ENCODE results near the gene ULBP3. TPM values are rescaled to one million over a fixed set of nuclear protein-coding genes. Genes with fewer than 3 reads are reported as not detected.

ULBP3 gene
- total and polyA plus RNA-seq, 2 donors (not counting 1 experiment from before 2014, with no cell fraction given), result 0.10 to 0.69 TPM

- no peak overlapping the region for H3K9ac ChIP-seq (ENCODE audit: low read length)
- H3K79me2 ChIP-seq (ENCODE audit: control insufficient read depth, insufficient read depth, low read length), result no peaks in the 10 kb centered on the region
- no peaks in the 10 kb centered on the region for H3K9me3 Mint-ChIP-seq (ENCODE audit: insufficient read depth)
- no peak overlapping the region for H3K4me3 ChIP-seq (ENCODE audit: control extremely low read depth in 1 of 5, extremely low read depth in 1 of 5, insufficient read depth in 1 of 5, low read depth in 2 of 5, low read length in 4 of 5)
- H4K20me1 ChIP-seq (ENCODE audit: control insufficient read depth, insufficient read depth, low read length, poor library complexity, severe bottlenecking), result no peaks in the 10 kb centered on the region
- peaks cover 0 to 41% (median 28%) of the 10 kb centered on the region in 4 experiments for H3K27me3 ChIP-seq (replicated peaks in 1 of 4; ENCODE audit: control extremely low read depth in 1 of 4, control insufficient read depth in 3 of 4, insufficient read depth in 4 of 4, low read length in 3 of 4)
- H3K4me1 Mint-ChIP-seq, result peaks cover 34% of the 10 kb centered on the region
- H3K4me2 ChIP-seq (replicated peaks; ENCODE audit: low read depth, low read length, poor library complexity, severe bottlenecking), result no peak overlapping the region
- DNase-seq (no peak), ATAC-seq (ENCODE audit: low read depth) (no peak)
- intact Hi-C loops (cut with micrococcal nuclease), result no loop called here
- POLR2A ChIA-PET, result no interaction called here
- H3K27ac Mint-ChIP-seq, result no peak overlapping the region
- peaks cover 0 to 18% (median 0%) of the 10 kb centered on the region in 3 donors for H3K9me3 ChIP-seq (ENCODE audit: control extremely low read depth in 1 of 3, control insufficient read depth in 2 of 3, insufficient read depth in 1 of 3, low read length in 2 of 3)
- H3K36me3 ChIP-seq (replicated peaks in 1 of 2; ENCODE audit: control extremely low read depth in 1 of 2, control insufficient read depth in 1 of 2, extremely low read depth in 1 of 2, insufficient read depth in 2 of 2, low read length in 1 of 2), result no peaks in the 10 kb centered on the region
- peaks cover 30 to 32% of the 10 kb centered on the region in 2 donors for H3K4me1 ChIP-seq (ENCODE audit: control insufficient read depth in 2 of 2, insufficient read depth in 2 of 2, low read length in 2 of 2)
- no peak overlapping the region for H2AFZ ChIP-seq (ENCODE audit: insufficient read depth, low read depth, low read length, poor library complexity, severe bottlenecking)
- CTCF ChIA-PET, result no interaction called here
- TF ChIP-seq EZH2 (IDR thresholded peaks at IDR 0.05; ENCODE audit: borderline replicate concordance, insufficient read depth, low read depth, low read length, poor library complexity, severe bottlenecking), result no peak
- no peak for TF ChIP-seq CTCF (IDR thresholded peaks at IDR 0.05)
- H3K4me3 Mint-ChIP-seq, result no peak overlapping the region
- no peak overlapping the region for H3K27ac ChIP-seq (ENCODE audit: low read length in 2 of 2)
- 88% methylated on average over 3 of the region's 6 CpGs for WGBS (ENCODE audit: insufficient coverage)
- H3K27me3 Mint-ChIP-seq, result peaks cover 45% of the 10 kb centered on the region
Observed at GRCh38 chr6:150033207-150033771, 35.6 kb downstream of the ULBP3 start.

GRCh38 chr6:150032598-150032997, 36.3 kb downstream of the ULBP3 start:
- no peak for TF ChIP-seq CTCF (IDR thresholded peaks at IDR 0.05)
- no peak for TF ChIP-seq EZH2 (IDR thresholded peaks at IDR 0.05; ENCODE audit: borderline replicate concordance, insufficient read depth, low read depth, low read length, poor library complexity, severe bottlenecking)
- Histone ChIP-seq H3K79me2 (ENCODE audit: control insufficient read depth, insufficient read depth, low read length) (no peaks in the 10 kb centered on the region), H3K9ac (ENCODE audit: low read length) (no peak overlapping the region), H3K27me3 (replicated peaks in 1 of 4; ENCODE audit: control extremely low read depth in 1 of 4, control insufficient read depth in 3 of 4, insufficient read depth in 4 of 4, low read length in 3 of 4) (peaks cover 0 to 41% (median 25%) of the 10 kb centered on the region in 4 experiments), H3K36me3 (replicated peaks in 1 of 2; ENCODE audit: control extremely low read depth in 1 of 2, control insufficient read depth in 1 of 2, extremely low read depth in 1 of 2, insufficient read depth in 2 of 2, low read length in 1 of 2) (no peaks in the 10 kb centered on the region), H3K9me3 (ENCODE audit: control extremely low read depth in 1 of 3, control insufficient read depth in 2 of 3, insufficient read depth in 1 of 3, low read length in 2 of 3) (peaks cover 0 to 14% (median 0%) of the 10 kb centered on the region in 3 donors), H3K4me2 (replicated peaks; ENCODE audit: low read depth, low read length, poor library complexity, severe bottlenecking) (no peak overlapping the region), H3K4me1 (ENCODE audit: control insufficient read depth in 2 of 2, insufficient read depth in 2 of 2, low read length in 2 of 2) (peaks cover 26 to 27% of the 10 kb centered on the region in 2 donors), H2AFZ (ENCODE audit: insufficient read depth, low read depth, low read length, poor library complexity, severe bottlenecking) (no peak overlapping the region), H3K27ac (ENCODE audit: low read length in 2 of 2) (no peak overlapping the region), H4K20me1 (ENCODE audit: control insufficient read depth, insufficient read depth, low read length, poor library complexity, severe bottlenecking) (no peaks in the 10 kb centered on the region), H3K4me3 (ENCODE audit: control extremely low read depth in 1 of 5, extremely low read depth in 1 of 5, insufficient read depth in 1 of 5, low read depth in 2 of 5, low read length in 4 of 5) (no peak overlapping the region)
- POLR2A ChIA-PET, result no interaction called here
- no peaks in the 10 kb centered on the region for H3K9me3 Mint-ChIP-seq (ENCODE audit: insufficient read depth)
- 100% methylated on average over 4 of the region's 8 CpGs for WGBS (ENCODE audit: insufficient coverage)
- H3K4me3 Mint-ChIP-seq, result no peak overlapping the region
- intact Hi-C loops (cut with micrococcal nuclease), result no loop called here
- no peak overlapping the region for H3K27ac Mint-ChIP-seq
- H3K27me3 Mint-ChIP-seq, result peaks cover 45% of the 10 kb centered on the region
- CTCF ChIA-PET, result no interaction called here
- H3K4me1 Mint-ChIP-seq, result peaks cover 34% of the 10 kb centered on the region
- DNase-seq (no peak), ATAC-seq (ENCODE audit: low read depth) (no peak)
